ENCODE data around the gene GRIN3B.

DNA sequence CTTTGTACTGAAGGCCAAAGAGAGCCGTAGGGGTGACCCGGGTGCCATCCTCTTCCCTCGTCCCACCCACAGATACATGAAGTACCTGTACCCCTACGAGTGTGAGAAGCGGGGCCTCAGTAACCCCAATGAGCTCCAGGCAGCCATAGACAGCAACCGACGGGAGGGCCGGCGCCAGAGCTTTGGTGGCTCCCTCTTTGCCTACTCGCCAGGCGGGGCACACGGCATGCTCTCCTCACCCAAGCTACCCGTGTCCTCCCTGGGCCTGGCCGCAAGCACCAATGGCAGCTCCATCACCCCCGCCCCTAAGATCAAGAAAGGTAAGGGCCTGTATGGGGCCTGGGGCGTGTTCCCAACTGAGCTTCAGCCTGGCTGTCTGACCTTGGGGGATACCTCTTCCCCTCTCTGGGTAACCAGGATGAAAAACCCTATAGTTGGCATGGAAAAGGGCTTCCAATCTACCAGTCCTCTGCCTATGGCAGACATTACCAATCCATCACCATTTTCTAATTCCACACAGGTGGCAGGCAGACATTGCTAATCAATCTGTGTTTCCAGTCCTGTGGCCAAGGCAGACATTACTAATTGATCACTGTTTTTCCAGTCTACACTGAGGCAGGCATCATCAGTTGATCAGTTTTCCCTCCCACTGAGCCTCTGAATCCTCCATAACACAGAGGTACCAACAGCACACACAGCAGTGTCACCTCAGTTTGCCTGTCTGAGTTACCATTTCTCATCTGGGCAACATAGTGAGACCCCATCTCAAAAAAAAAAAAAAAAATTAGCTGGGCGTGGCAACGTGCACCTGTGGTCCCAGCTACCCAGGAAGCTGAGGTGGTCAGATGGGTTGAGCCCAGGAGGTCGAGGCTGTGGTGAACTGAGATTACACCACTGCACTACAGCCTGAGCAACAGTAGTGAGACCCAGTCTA lies 35.2 kb upstream of the GRIN3B start:
- TF ChIP-seq ZC3H10 (CRISPR knock-in tag; IDR thresholded peaks at IDR 0.05) (no peak), TOX (CRISPR knock-in tag; IDR thresholded peaks at IDR 0.05; ENCODE audit: borderline replicate concordance) (no peak), CREB5 (CRISPR knock-in tag; IDR thresholded peaks at IDR 0.05; ENCODE audit: low read depth) (no peak), PPARA (CRISPR knock-in tag; IDR thresholded peaks at IDR 0.05; ENCODE audit: borderline replicate concordance) (no peak), GLIS3 (CRISPR knock-in tag; IDR thresholded peaks at IDR 0.05) (no peak), SNAI2 (CRISPR knock-in tag; IDR thresholded peaks at IDR 0.05) (no peak), ZFP30 (CRISPR knock-in tag; IDR thresholded peaks at IDR 0.05) (no peak), ZNF70 (CRISPR knock-in tag; IDR thresholded peaks at IDR 0.05) (no peak), TSHZ2 (CRISPR knock-in tag; IDR thresholded peaks at IDR 0.05) (no peak), ZFP3 (CRISPR knock-in tag; IDR thresholded peaks at IDR 0.05) (no peak), CSDC2 (CRISPR knock-in tag; IDR thresholded peaks at IDR 0.05) (no peak), ARNTL (CRISPR knock-in tag; IDR thresholded peaks at IDR 0.05; ENCODE audit: borderline replicate concordance, low read depth) (no peak)
